GM12875 (cell line): ENCODE data around the gene CASP8AP2.
"Not testable (repeated sequence)": the region's sequence is repeated elsewhere in the genome, so short reads cannot be mapped to it uniquely, and the experiment has no call there.

Source experiments
- H3K4me3 ChIP-seq: one replicate; pipeline ENCODE4 v1.5.1; 2011; ENCODE audit warnings: low read depth, low read length, control low read depth
- TF ChIP-seq, protein P1 (sequence below): IDR thresholded peaks from 2 replicates; pipeline ENCODE4 v1.5.1; 2011; ENCODE audit warnings: low read depth, mild to moderate bottlenecking, control low read depth, inconsistent platforms, low read length, moderate library complexity, borderline replicate concordance; ENCODE audit not compliant: insufficient read depth

The CASP8AP2 gene

DNA sequence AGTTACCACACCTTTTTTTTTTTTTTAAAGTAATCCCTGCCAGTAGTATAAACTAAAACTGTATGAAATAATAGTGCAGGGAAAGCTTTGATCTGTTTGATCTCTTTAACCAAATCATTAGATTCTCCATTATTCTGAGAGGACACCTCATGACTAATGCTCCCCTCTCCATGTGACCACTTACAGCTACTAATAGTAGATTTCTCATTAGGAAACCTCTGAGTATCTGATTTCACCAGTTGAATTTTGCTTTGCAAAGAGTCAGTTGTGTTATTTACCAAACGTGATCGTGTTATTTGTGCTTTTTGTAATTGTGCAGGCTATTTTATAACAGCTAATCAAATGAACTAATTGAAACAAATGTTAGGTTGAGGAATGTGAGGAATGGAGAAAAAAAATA is 12.5 kb downstream of the CASP8AP2 start:
- H3K4me3 ChIP-seq: no peak overlapping the region
- TF ChIP-seq, protein P1, sequence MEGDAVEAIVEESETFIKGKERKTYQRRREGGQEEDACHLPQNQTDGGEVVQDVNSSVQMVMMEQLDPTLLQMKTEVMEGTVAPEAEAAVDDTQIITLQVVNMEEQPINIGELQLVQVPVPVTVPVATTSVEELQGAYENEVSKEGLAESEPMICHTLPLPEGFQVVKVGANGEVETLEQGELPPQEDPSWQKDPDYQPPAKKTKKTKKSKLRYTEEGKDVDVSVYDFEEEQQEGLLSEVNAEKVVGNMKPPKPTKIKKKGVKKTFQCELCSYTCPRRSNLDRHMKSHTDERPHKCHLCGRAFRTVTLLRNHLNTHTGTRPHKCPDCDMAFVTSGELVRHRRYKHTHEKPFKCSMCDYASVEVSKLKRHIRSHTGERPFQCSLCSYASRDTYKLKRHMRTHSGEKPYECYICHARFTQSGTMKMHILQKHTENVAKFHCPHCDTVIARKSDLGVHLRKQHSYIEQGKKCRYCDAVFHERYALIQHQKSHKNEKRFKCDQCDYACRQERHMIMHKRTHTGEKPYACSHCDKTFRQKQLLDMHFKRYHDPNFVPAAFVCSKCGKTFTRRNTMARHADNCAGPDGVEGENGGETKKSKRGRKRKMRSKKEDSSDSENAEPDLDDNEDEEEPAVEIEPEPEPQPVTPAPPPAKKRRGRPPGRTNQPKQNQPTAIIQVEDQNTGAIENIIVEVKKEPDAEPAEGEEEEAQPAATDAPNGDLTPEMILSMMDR: no peak

DNA sequence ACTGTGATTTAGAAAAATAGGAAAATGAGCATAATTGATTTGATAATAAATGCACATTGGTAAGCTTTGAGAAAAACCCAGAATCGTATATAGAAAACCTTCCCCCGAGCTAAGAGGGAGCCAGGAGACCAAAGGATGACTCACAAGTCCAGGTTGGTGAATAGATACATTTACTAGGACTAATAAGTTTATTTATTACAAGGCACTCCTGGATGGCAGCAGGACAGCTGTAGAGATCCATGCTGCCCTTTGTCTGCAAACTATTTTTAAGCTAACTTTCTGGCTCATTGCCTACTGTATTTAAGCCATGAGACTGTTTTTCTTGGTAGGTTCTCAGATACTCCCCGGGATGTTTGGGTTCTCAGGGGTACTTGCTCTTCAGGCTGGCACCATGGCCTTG is 13.4 kb downstream of the CASP8AP2 start:
- H3K4me3 ChIP-seq: no peak overlapping the region
- TF ChIP-seq, protein P1: no peak

DNA sequence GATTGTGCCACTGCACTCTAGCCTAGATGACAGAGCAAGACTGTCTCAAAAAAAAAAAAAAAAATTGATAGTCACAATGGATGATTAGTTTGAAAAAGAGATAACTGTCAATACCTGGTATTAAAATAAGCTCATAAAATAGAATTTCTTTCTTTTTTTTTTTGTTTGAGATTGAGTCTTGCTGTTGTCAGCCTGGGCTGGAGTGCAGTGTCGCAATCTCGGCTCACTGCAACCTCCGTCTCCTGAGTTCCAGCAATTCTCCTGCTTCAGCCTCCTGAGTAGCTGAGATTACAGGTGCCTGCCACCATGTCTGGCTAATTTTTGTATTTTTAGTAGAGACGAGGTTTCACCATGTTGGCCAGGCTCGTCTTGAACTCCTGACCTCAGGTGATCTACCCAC is 17.8 kb downstream of the CASP8AP2 start:
- H3K4me3 ChIP-seq: not testable (repeated sequence)

DNA sequence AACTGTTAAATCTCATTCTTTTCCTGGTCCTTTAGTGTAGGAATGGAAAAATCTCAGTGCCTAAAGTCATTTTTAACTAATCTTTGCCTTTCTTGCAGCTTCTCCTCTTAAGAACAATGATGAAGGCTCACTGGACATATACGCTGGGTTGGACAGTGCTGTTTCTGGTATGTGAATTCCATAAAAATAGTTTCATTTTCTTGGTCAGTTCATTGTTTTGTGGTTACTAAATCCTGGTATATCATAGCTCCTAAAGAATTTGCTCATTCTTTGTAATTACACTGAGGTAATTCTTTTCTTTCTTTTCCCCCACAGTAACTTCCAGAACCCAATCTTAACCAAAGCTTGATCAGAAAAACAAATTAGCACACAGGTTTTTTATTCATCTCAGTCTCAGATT is 23.4 kb downstream of the CASP8AP2 start:
- H3K4me3 ChIP-seq: no peak overlapping the region

DNA sequence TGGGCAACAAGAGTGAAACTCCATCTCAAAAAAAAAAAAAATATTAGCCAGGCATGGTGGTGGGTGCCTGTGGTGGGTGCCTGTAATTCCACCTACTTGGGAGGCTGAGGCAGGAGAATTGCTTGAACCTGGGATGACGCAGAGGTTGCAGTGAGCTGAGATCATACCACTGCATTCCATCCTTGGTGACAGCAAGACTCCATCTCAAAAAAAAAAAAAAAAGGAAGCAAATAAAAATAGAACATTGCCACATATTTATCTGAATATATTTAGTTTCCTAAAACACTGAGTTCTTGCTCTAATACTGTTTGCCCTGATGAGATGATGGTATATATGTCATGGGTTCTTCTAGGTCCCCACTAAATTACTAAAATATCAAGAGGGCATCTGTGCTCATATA is 28.4 kb downstream of the CASP8AP2 start:
- no peak overlapping the region for H3K4me3 ChIP-seq
- TF ChIP-seq, protein P1: no peak

More for the DNA sequence above, 23.4 kb downstream of the CASP8AP2 start:
- TF ChIP-seq, protein P1: no peak

DNA sequence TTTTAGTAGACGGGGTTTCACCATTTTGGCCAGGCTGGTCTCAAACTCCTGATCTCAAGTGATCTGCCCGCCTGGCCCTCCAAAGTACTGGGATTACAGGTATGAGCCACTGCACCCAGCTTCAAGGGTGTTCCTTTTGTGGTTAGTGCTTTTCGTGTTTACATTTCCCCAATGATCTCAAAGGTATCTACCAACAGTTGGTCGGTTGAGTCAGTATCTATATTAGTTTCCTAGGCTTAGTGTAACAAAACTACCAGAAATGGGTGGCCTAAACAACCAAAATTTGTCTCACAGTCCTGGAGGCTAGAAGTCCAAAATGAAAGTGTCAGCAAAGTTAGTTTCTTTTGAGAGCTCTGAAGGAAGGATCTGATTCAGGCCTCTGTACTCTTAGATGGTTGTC is 30.1 kb downstream of the CASP8AP2 start:
- TF ChIP-seq, protein P1: no peak
- no peak overlapping the region for H3K4me3 ChIP-seq

DNA sequence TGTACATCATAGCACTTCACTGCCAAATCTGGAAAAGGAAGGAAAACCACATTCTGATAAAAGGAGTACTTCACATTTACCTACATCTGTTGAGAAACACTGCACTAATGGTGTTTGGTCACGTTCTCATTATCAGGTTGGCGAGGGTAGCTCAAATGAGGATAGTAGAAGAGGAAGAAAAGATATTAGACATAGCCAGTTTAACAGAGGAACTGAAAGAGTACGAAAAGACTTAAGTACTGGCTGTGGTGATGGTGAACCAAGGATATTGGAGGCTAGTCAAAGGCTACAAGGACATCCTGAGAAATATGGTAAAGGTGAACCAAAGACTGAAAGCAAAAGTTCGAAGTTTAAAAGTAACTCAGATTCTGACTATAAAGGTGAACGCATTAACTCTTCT is 32.6 kb downstream of the CASP8AP2 start:
- H3K4me3 ChIP-seq: no peak overlapping the region

More for the DNA sequence above, 32.6 kb downstream of the CASP8AP2 start:
- TF ChIP-seq, protein P1: no peak
